B cell (primary cell): Measurements from ENCODE around the gene CCIN. TPM values are rescaled to one million over a fixed set of nuclear protein-coding genes. Genes with fewer than 3 reads are reported as not detected.

Source experiments
- ATAC-seq: fragments of 200-7000 bp; cut with Tn5 transposase; one replicate; pipeline ENCODE4 v1.10.0; 2021; ENCODE audit warnings: low read depth, mild to moderate bottlenecking, moderate number of reproducible peaks, moderate library complexity
- CTCF ChIA-PET: fragments of 350-600 bp; sonication (Branson Sonifier 250); formaldehyde crosslinking; loops from one replicate; lab custom pipeline; 2021; ENCODE audit warnings: antibody characterized with exemption, inconsistent platforms; lab: Charles Lee
- POLR2A ChIA-PET: fragments of 350-600 bp; sonication (Branson Sonifier 250); formaldehyde crosslinking; loops from one replicate; lab custom pipeline; 2021; ENCODE audit warnings: antibody characterized with exemption; lab: Charles Lee
- DNase-seq: peaks from one replicate; pipeline ENCODE4 v3.0.0; 2013
- H2AFZ ChIP-seq: 2 replicates; pipeline ENCODE4 v1.6.1; 2012; ENCODE audit warnings: mild to moderate bottlenecking, low read depth, low read length; ENCODE audit not compliant: insufficient read depth, poor library complexity, severe bottlenecking
- H3K27ac ChIP-seq, 2 donors: 1 replicate in 1 of 2; 2 replicates in 1 of 2; pipeline ENCODE4 v1.5.1; 2012 to 2013; ENCODE audit warnings: low read length in 2 of 2, mild to moderate bottlenecking in 2 of 2, moderate library complexity in 1 of 2
- H3K27me3 ChIP-seq, 4 experiments: fragments of 200-600 bp in 1 of 4; sonication (generic) in 1 of 4; replicated peaks in 1 of 4; 1 replicate in 2 of 4; 2 replicates in 2 of 4; pipeline versions ENCODE4 v1.6.1 to v1.7.0; 2013 to 2016; ENCODE audit warnings: low read length in 3 of 4, mild to moderate bottlenecking in 2 of 4, mixed read lengths in 1 of 4, moderate library complexity in 1 of 4; ENCODE audit not compliant: insufficient read depth in 4 of 4, control insufficient read depth in 3 of 4; ENCODE audit errors: control extremely low read depth in 1 of 4
- H3K36me3 ChIP-seq, 2 experiments: replicated peaks in 1 of 2; 1 replicate in 1 of 2; 2 replicates in 1 of 2; pipeline versions ENCODE4 v1.6.1 to v1.7.1; 2013; ENCODE audit warnings: low read length in 1 of 2; ENCODE audit not compliant: insufficient read depth in 2 of 2, control insufficient read depth in 1 of 2; ENCODE audit errors: control extremely low read depth in 1 of 2, extremely low read depth in 1 of 2
- H3K4me1 ChIP-seq, 2 donors: fragments of 200-600 bp in 1 of 2; sonication (generic) in 1 of 2; 1 replicate in 1 of 2; 2 replicates in 1 of 2; pipeline versions ENCODE4 v1.5.1 to v1.6.1; 2013 to 2017; ENCODE audit warnings: low read length in 2 of 2; ENCODE audit not compliant: control insufficient read depth in 2 of 2, insufficient read depth in 2 of 2
- H3K4me2 ChIP-seq: replicated peaks from 2 replicates; pipeline ENCODE3; 2012; ENCODE audit warnings: mild to moderate bottlenecking, low read depth, low read length; ENCODE audit not compliant: poor library complexity, severe bottlenecking
- H3K4me3 ChIP-seq, 5 experiments: fragments of 200-600 bp in 1 of 5; sonication (generic) in 1 of 5; 1 replicate in 3 of 5; 2 replicates in 2 of 5; pipeline versions ENCODE4 v1.5.1 to v1.7.0; 2011 to 2016; ENCODE audit warnings: low read length in 4 of 5, mild to moderate bottlenecking in 4 of 5, low read depth in 2 of 5, control low read depth in 1 of 5, moderate library complexity in 1 of 5; ENCODE audit not compliant: insufficient read depth in 1 of 5; ENCODE audit errors: control extremely low read depth in 1 of 5, extremely low read depth in 1 of 5
- H3K79me2 ChIP-seq: fragments of 200-600 bp; sonication (generic); one replicate; pipeline ENCODE4 v1.6.0; 2016; ENCODE audit warnings: low read length; ENCODE audit not compliant: control insufficient read depth, insufficient read depth
- H3K9ac ChIP-seq: fragments of 200-600 bp; sonication (generic); 2 replicates; pipeline ENCODE4 v1.6.1; 2017; ENCODE audit warnings: mild to moderate bottlenecking, low read length, moderate library complexity
- H3K9me3 ChIP-seq, 3 donors: one replicate each; pipeline versions ENCODE4 v1.6.1 to v1.7.1; 2013; ENCODE audit warnings: low read length in 2 of 3; ENCODE audit not compliant: control insufficient read depth in 2 of 3, insufficient read depth in 1 of 3; ENCODE audit errors: control extremely low read depth in 1 of 3
- H4K20me1 ChIP-seq: 2 replicates; pipeline ENCODE4 v1.6.0; 2012; ENCODE audit warnings: mild to moderate bottlenecking, low read length; ENCODE audit not compliant: insufficient read depth, control insufficient read depth, poor library complexity, severe bottlenecking
- H3K27ac Mint-ChIP-seq: one replicate; pipeline ENCODE4 v1.8.0; 2021; ENCODE audit warnings: mixed read lengths
- H3K27me3 Mint-ChIP-seq: one replicate; pipeline ENCODE4 v1.8.0; 2021; ENCODE audit warnings: mixed read lengths
- H3K4me1 Mint-ChIP-seq: one replicate; pipeline ENCODE4 v1.8.0; 2021; ENCODE audit warnings: mixed read lengths
- H3K4me3 Mint-ChIP-seq: one replicate; pipeline ENCODE4 v1.8.0; 2021; ENCODE audit warnings: mixed read lengths
- H3K9me3 Mint-ChIP-seq: one replicate; pipeline ENCODE4 v1.8.0; 2022; ENCODE audit warnings: mixed read lengths; ENCODE audit not compliant: insufficient read depth
- CTCF ChIP-seq: fragments of 200-600 bp; IDR thresholded peaks from one replicate; pipeline ENCODE4 v1.8.0; 2022; ENCODE audit warnings: antibody characterized with exemption, mild to moderate bottlenecking
- EZH2 ChIP-seq: IDR thresholded peaks from 2 replicates; pipeline ENCODE4 v1.6.1; 2012; ENCODE audit warnings: borderline replicate concordance, low read depth, mild to moderate bottlenecking, moderate library complexity, low read length; ENCODE audit not compliant: insufficient read depth, poor library complexity, severe bottlenecking
- WGBS: methylation state at CpG from one replicate; pipeline ENCODE4 v1.1.5; 2013; ENCODE audit warnings: missing lambda C conversion rate; ENCODE audit not compliant: insufficient coverage; 5-methylcytosine and 5-hydroxymethylcytosine counted together
- intact Hi-C: fragments of 100-400 bp; cut with micrococcal nuclease; formaldehyde crosslinking; loops from one replicate; pipeline ENCODE4 v1.10.0; 2022
- polyA plus RNA-seq: library from polyadenylated mRNA; depleted of rRNA; stranded (reverse); fragments of >200 nt; gene quantifications from 2 replicates; pipeline ENCODE4 v1.2.3, GENCODE V29; 2012
- total RNA-seq, 2 donors: library from RNA; stranded (reverse); fragments of 120-200 nt in 1 of 2; gene quantifications; 1 replicate in 1 of 2; 2 replicates in 1 of 2; pipeline versions ENCODE4 v1.2.3 to v1.2.4, GENCODE V29; 2013 to 2022

The CCIN gene
- total and polyA plus RNA-seq, 2 donors (not counting 1 experiment from before 2014, with no cell fraction given), result 0.15 TPM; not detected in 1

DNA sequence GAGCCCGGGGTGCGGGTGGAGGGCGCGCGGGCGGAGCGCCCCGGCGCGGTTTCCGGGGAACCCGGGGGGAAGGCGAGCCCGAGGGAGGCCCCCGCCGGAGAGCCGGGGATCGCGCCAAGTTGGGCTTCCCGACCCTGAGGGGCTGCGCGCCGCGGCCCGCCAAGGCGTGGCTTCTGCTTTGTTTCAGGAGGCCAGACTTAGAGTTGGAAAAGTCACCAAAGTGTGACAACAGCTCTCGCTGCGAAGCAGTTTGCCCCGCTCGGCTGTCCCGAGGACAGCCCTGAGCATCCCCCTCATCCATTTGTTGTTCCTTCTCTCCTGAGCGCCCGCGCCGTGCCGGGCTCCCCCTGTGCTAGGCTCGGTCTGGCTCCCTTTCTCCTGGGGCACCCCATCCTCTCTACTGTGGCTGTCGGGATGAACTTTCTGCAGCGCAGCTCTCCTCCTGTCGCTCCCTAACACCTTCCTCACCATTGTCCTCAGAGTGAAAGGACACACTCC lies 32.2 kb upstream of the CCIN start:
- peak overlapping the region; percentile 11 to 75 for H3K27ac ChIP-seq

More for the DNA sequence above, 32.2 kb upstream of the CCIN start:
- Histone ChIP-seq H2AFZ (peak overlapping the region; percentile 82), H3K79me2 (peaks cover 38% of the 10 kb centered on the region), H3K36me3 (peaks cover 0 to 20% of the 10 kb centered on the region in 2 experiments), H4K20me1 (peaks cover 19% of the 10 kb centered on the region), H3K4me3 (peak overlapping the region; percentile 47 to 79 (median 68)), H3K27me3 (no peaks in the 10 kb centered on the region), H3K4me2 (peak overlapping the region; percentile 94), H3K9me3 (no peaks in the 10 kb centered on the region), H3K9ac (peak overlapping the region; percentile 79), H3K4me1 (peaks cover 43 to 45% of the 10 kb centered on the region in 2 donors)
- TF ChIP-seq EZH2 (no peak), CTCF (no peak)
- DNase-seq, result no peak
- ChIA-PET POLR2A (interaction anchor here (0.9 to 2.0 kb wide), 5 partner anchors 8 to 54 kb away, joined by 3 to 7 read pairs (median 3); partner anchors contain the start of gene CLTA), CTCF (interaction anchor here (0.6 to 4.3 kb wide), 6 partner anchors 14 to 53 kb away, joined by 3 to 50 read pairs (median 6); partner anchors contain the start of genes CCIN and CLTA)
- H3K4me1 Mint-ChIP-seq, result peaks cover 54% of the 10 kb centered on the region
- no peaks in the 10 kb centered on the region for H3K9me3 Mint-ChIP-seq
- intact Hi-C loops, result loop anchor here (1.0 to 5.0 kb wide), 5 partner anchors 15 to 120 kb away; partner anchors contain the start of genes CLTA and GNE
- H3K27me3 Mint-ChIP-seq, result no peaks in the 10 kb centered on the region
- peak overlapping the region; percentile 96 for H3K4me3 Mint-ChIP-seq
- H3K27ac Mint-ChIP-seq, result peak overlapping the region; percentile 93
- peak; percentile 18 for ATAC-seq
- under 1% methylated on average over 40 of the region's 40 CpGs for WGBS
